HepG2 (cell line): ENCODE measurements around the gene RANBP6. TPM values are rescaled to one million over a fixed set of nuclear protein-coding genes. Genes with fewer than 3 reads are reported as not detected.

Source experiments
- ATM ChIP-seq: fragments of 450-650 bp; IDR thresholded peaks from 2 replicates; pipeline ENCODE4 v1.7.1; 2017; ENCODE audit warnings: mild to moderate bottlenecking, borderline replicate concordance
- BRF2 ChIP-seq: sonication (generic); formaldehyde crosslinking; IDR thresholded peaks from 2 replicates; pipeline ENCODE4 v1.8.1; 2022; ENCODE audit warnings: mild to moderate bottlenecking, missing genetic modification reagents
- HMGXB3 ChIP-seq: sonication (generic); formaldehyde crosslinking; IDR thresholded peaks from 2 replicates; pipeline ENCODE4 v1.4.0; 2020; ENCODE audit warnings: missing genetic modification reagents, borderline replicate concordance
- HNF4A ChIP-seq: sonication (generic); formaldehyde crosslinking; IDR thresholded peaks from 2 replicates; pipeline ENCODE4 v1.4.0; 2020; ENCODE audit warnings: missing genetic modification reagents
- PAX8 ChIP-seq: sonication (generic); formaldehyde crosslinking; IDR thresholded peaks from 2 replicates; pipeline ENCODE4 v1.8.0; 2022; ENCODE audit warnings: mild to moderate bottlenecking, missing genetic modification reagents, borderline replicate concordance
- SALL2 ChIP-seq: sonication (generic); formaldehyde crosslinking; IDR thresholded peaks from 2 replicates; pipeline ENCODE4 v1.8.1; 2023; ENCODE audit warnings: mild to moderate bottlenecking, missing genetic modification reagents, inconsistent platforms
- SMAD1 ChIP-seq: sonication (generic); formaldehyde crosslinking; IDR thresholded peaks from 2 replicates; pipeline ENCODE4 v1.4.0; 2020; ENCODE audit warnings: missing genetic modification reagents, low read depth, mild to moderate bottlenecking, borderline replicate concordance
- SP2 ChIP-seq: sonication (generic); formaldehyde crosslinking; IDR thresholded peaks from 2 replicates; pipeline ENCODE4 v1.5.1; 2020; ENCODE audit warnings: mild to moderate bottlenecking, missing genetic modification reagents
- SP5 ChIP-seq: IDR thresholded peaks from 2 replicates; pipeline ENCODE4 v1.6.1; 2016; ENCODE audit warnings: low read depth, borderline replicate concordance
- TFAP4 ChIP-seq: sonication (generic); IDR thresholded peaks from 2 replicates; pipeline ENCODE4 v1.6.1; 2016; ENCODE audit warnings: low read depth, borderline replicate concordance
- TSC22D2 ChIP-seq: sonication (generic); formaldehyde crosslinking; IDR thresholded peaks from 2 replicates; pipeline ENCODE4 v1.5.1; 2020; ENCODE audit warnings: missing genetic modification reagents, mild to moderate bottlenecking, borderline replicate concordance
- ZC3H13 ChIP-seq: sonication (generic); formaldehyde crosslinking; IDR thresholded peaks from 2 replicates; pipeline ENCODE4 v1.8.1; 2023; ENCODE audit warnings: mild to moderate bottlenecking, missing genetic modification reagents, moderate library complexity
- ZNF263 ChIP-seq: sonication (generic); formaldehyde crosslinking; IDR thresholded peaks from 2 replicates; pipeline ENCODE4 v1.4.0; 2020; ENCODE audit warnings: missing genetic modification reagents
- ZNF383 ChIP-seq: sonication (generic); formaldehyde crosslinking; IDR thresholded peaks from 2 replicates; pipeline ENCODE4 v1.4.0; 2020; ENCODE audit warnings: missing genetic modification reagents, mild to moderate bottlenecking, borderline replicate concordance
- ZNF567 ChIP-seq: sonication (generic); formaldehyde crosslinking; IDR thresholded peaks from 2 replicates; pipeline ENCODE4 v1.8.1; 2023; ENCODE audit warnings: mild to moderate bottlenecking, missing genetic modification reagents, borderline replicate concordance
- ZNF777 ChIP-seq: sonication (generic); formaldehyde crosslinking; IDR thresholded peaks from 2 replicates; pipeline ENCODE4 v1.4.0; 2020; ENCODE audit warnings: missing genetic modification reagents
- ZNF782 ChIP-seq: sonication (generic); formaldehyde crosslinking; IDR thresholded peaks from 2 replicates; pipeline ENCODE4 v1.4.0; 2020; ENCODE audit warnings: missing genetic modification reagents, mild to moderate bottlenecking, borderline replicate concordance
- ZNF784 ChIP-seq: sonication (generic); formaldehyde crosslinking; IDR thresholded peaks from 2 replicates; pipeline ENCODE4 v1.5.1; 2020; ENCODE audit warnings: missing genetic modification reagents, mild to moderate bottlenecking, borderline replicate concordance
- ZNF800 ChIP-seq: sonication (generic); formaldehyde crosslinking; IDR thresholded peaks from 2 replicates; pipeline ENCODE4 v1.4.0; 2020; ENCODE audit warnings: missing genetic modification reagents
- polyA plus RNA-seq, 8 experiments: library from polyadenylated mRNA; depleted of rRNA in 3 of 8; stranded (reverse) in 7 of 8; unstranded in 1 of 8; fragments of >200 nt; fragmentation: Illumina TruSeq in 4 of 8; extraction: Trizol in 4 of 8; gene quantifications; 2 replicates each; pipeline versions ENCODE4 v1.2.1 to v1.2.3, GENCODE V29; 2011 to 2016; ENCODE audit warnings: low read depth in 4 of 8, missing spikeins in 1 of 8, mixed read lengths in 1 of 8; ENCODE audit not compliant: insufficient read depth in 1 of 8
- total RNA-seq, 5 experiments: library from RNA; depleted of rRNA; stranded (reverse); fragments of >200 nt; fragmentation: Illumina TruSeq; extraction: Trizol; gene quantifications; 2 replicates each; pipeline ENCODE4 v1.2.3, GENCODE V29; 2016; ENCODE audit warnings: low read depth in 1 of 5

RANBP6 gene
- total and polyA plus RNA-seq, 2 of the 13 experiments (the other 11 are each of a cell fraction or from before 2014, with no cell fraction given): 7.5 to 26.0 TPM

- TF ChIP-seq HMGXB3 (CRISPR knock-in tag): no peak
- TF ChIP-seq ZNF777 (CRISPR knock-in tag): no peak
- no peak for TF ChIP-seq ZNF383 (CRISPR knock-in tag)
- no peak for TF ChIP-seq ZNF782
- TF ChIP-seq ATM: no peak
- no peak for TF ChIP-seq ZNF263 (CRISPR knock-in tag)
- TF ChIP-seq PAX8: no peak
- TF ChIP-seq BRF2 (CRISPR knock-in tag): no peak
- TF ChIP-seq ZNF784: no peak
- TF ChIP-seq SMAD1: no peak
- no peak for TF ChIP-seq SP5 (CRISPR knock-in tag)
- no peak for TF ChIP-seq ZNF567 (CRISPR knock-in tag)
- no peak for TF ChIP-seq SP2 (CRISPR knock-in tag)
- TF ChIP-seq TFAP4: no peak
- TF ChIP-seq ZNF800 (CRISPR knock-in tag): no peak
- TF ChIP-seq SALL2 (CRISPR knock-in tag): no peak
- no peak for TF ChIP-seq HNF4A (CRISPR knock-in tag)
- TF ChIP-seq TSC22D2 (CRISPR knock-in tag): no peak
- no peak for TF ChIP-seq ZC3H13 (CRISPR knock-in tag)
Observed at GRCh38 chr9:6055216-6055615, 39.8 kb upstream of the RANBP6 start (continued).
